GM19438 (cell line): Measurements from ENCODE around the gene IRF2.

Experiments
- ATAC-seq: cut with Tn5 transposase; IDR thresholded peaks from one replicate; pipeline ENCODE4 v1.9.1; 2021; ENCODE audit warnings: low read depth; ENCODE audit not compliant: unreplicated experiment

The IRF2 gene

GRCh38 chr4:184373886-184374405, 100.4 kb downstream of the IRF2 start:
- ATAC-seq, result no peak

GRCh38 chr4:184371390-184371787, 103.0 kb downstream of the IRF2 start:
- ATAC-seq, result no peak

GRCh38 chr4:184370711-184371389, 103.5 kb downstream of the IRF2 start:
- ATAC-seq, result no peak

- no peak for ATAC-seq
Measured at GRCh38 chr4:184369871-184370270, 104.5 kb downstream of the IRF2 start.

- no peak for ATAC-seq
Measured at GRCh38 chr4:184368731-184369130, 105.6 kb downstream of the IRF2 start.

- no peak for ATAC-seq
Measured at GRCh38 chr4:184368290-184368689, 106.1 kb downstream of the IRF2 start.

GRCh38 chr4:184364100-184364921, 110.0 kb downstream of the IRF2 start:
- ATAC-seq, result peak; percentile 90

GRCh38 chr4:184363258-184363657, 111.1 kb downstream of the IRF2 start:
- no peak for ATAC-seq

GRCh38 chr4:184362396-184362795, 112.0 kb downstream of the IRF2 start:
- no peak for ATAC-seq

- no peak for ATAC-seq
Measured at GRCh38 chr4:184361443-184361842, 112.9 kb downstream of the IRF2 start.

- no peak for ATAC-seq
Measured at GRCh38 chr4:184359888-184360287, 114.5 kb downstream of the IRF2 start.

- ATAC-seq, result no peak
Measured at GRCh38 chr4:184358521-184359232, 115.7 kb downstream of the IRF2 start.

- ATAC-seq, result no peak
Measured at GRCh38 chr4:184357772-184358171, 116.6 kb downstream of the IRF2 start.

- ATAC-seq, result no peak
Measured at GRCh38 chr4:184357165-184357564, 117.2 kb downstream of the IRF2 start.

GRCh38 chr4:184356366-184356765, 118.0 kb downstream of the IRF2 start:
- no peak for ATAC-seq

- no peak for ATAC-seq
Measured at GRCh38 chr4:184355857-184356256, 118.5 kb downstream of the IRF2 start.

- ATAC-seq, result no peak
Measured at GRCh38 chr4:184355111-184355604, 119.2 kb downstream of the IRF2 start.

- no peak for ATAC-seq
Measured at GRCh38 chr4:184352891-184353290, 121.5 kb downstream of the IRF2 start.

- ATAC-seq, result no peak
Measured at GRCh38 chr4:184351560-184352451, 122.5 kb downstream of the IRF2 start.

GRCh38 chr4:184350964-184351363, 123.4 kb downstream of the IRF2 start:
- ATAC-seq, result no peak
